DOHH2 (cell line): ENCODE results near the gene NEBL.

ENCODE experiments used
- H3F3A ChIP-seq: fragments of 200-600 bp; sonication (generic), shearing (Covaris generic); 2 replicates; pipeline ENCODE4 v1.6.0; 2016; ENCODE audit warnings: antibody characterized with exemption, mild to moderate bottlenecking; ENCODE audit not compliant: control insufficient read depth, insufficient read depth
- H3K27ac ChIP-seq: fragments of 200-600 bp; sonication (generic); 2 replicates; pipeline ENCODE4 v1.5.1; 2014; ENCODE audit warnings: low read depth, mild to moderate bottlenecking, low read length, moderate library complexity
- H3K27me3 ChIP-seq: fragments of 200-600 bp; sonication (generic); 2 replicates; pipeline ENCODE4 v1.6.1; 2014; ENCODE audit warnings: mild to moderate bottlenecking, low read length, mixed read lengths; ENCODE audit not compliant: control insufficient read depth
- H3K36me3 ChIP-seq: fragments of 200-600 bp; sonication (generic); 2 replicates; pipeline ENCODE4 v1.6.1; 2014; ENCODE audit warnings: mild to moderate bottlenecking, low read length, moderate library complexity, mixed read lengths; ENCODE audit not compliant: control insufficient read depth
- H3K4me1 ChIP-seq: fragments of 200-600 bp; sonication (generic); 2 replicates; pipeline ENCODE4 v1.6.1; 2014; ENCODE audit warnings: mild to moderate bottlenecking, low read length, mixed read lengths; ENCODE audit not compliant: control insufficient read depth
- H3K4me2 ChIP-seq: fragments of 200-600 bp; sonication (generic); 2 replicates; pipeline ENCODE4 v1.6.0; 2014; ENCODE audit warnings: mild to moderate bottlenecking, low read length, moderate library complexity
- H3K4me3 ChIP-seq: fragments of 200-600 bp; sonication (generic); 2 replicates; pipeline ENCODE4 v1.5.1; 2014; ENCODE audit warnings: mild to moderate bottlenecking, low read length, mixed read lengths
- H3K79me2 ChIP-seq: fragments of 200-600 bp; sonication (generic); 2 replicates; pipeline ENCODE4 v1.6.1; 2014; ENCODE audit warnings: mild to moderate bottlenecking, low read length, mixed read lengths; ENCODE audit not compliant: control insufficient read depth
- H3K9me2 ChIP-seq: fragments of 200-600 bp; sonication (generic); replicated peaks from 2 replicates; pipeline ENCODE4 v1.6.1; 2014; ENCODE audit warnings: mild to moderate bottlenecking, low read length, mixed read lengths; ENCODE audit not compliant: control insufficient read depth
- H3K9me3 ChIP-seq: fragments of 200-600 bp; sonication (generic); 2 replicates; pipeline ENCODE4 v1.6.1; 2014; ENCODE audit warnings: antibody characterized with exemption, low read length, mixed read lengths; ENCODE audit not compliant: control insufficient read depth, insufficient read depth
- H4K20me1 ChIP-seq: fragments of 200-600 bp; sonication (generic); 2 replicates; pipeline ENCODE4 v1.6.0; 2014; ENCODE audit warnings: low read depth, mild to moderate bottlenecking, antibody characterized with exemption, low read length, moderate library complexity; ENCODE audit not compliant: control insufficient read depth, insufficient read depth
- CTCF ChIP-seq: fragments of 200-600 bp; sonication (generic); IDR thresholded peaks from one replicate; pipeline ENCODE4 v1.5.1; 2014; ENCODE audit warnings: antibody characterized with exemption, mild to moderate bottlenecking, low read depth, low read length; ENCODE audit not compliant: poor library complexity, severe bottlenecking
- EZH2phosphoT487 ChIP-seq: fragments of 200-600 bp; sonication (generic); IDR thresholded peaks from 2 replicates; pipeline ENCODE4 v1.6.1; 2017; ENCODE audit warnings: borderline replicate concordance, mild to moderate bottlenecking, antibody characterized with exemption, low read length, moderate library complexity, mixed read lengths

NEBL gene

DNA sequence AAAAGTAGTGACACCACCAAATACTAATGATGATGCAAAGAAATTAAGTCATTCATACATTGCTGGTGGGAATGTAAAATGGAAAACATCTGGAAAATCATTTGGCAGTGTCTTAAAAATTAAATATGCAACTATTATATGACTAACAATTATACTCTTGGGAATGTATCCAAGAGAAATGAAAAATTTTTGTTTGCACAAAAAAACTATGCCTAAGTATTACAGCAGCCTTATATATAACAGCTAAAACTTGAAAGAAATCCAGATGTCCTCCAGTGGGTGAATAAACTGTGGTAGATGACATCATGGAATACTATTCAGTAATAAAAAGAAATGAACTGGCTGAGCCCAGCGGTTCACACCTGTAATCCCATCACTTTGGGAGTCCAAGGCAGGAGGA lies 132.0 kb downstream of the NEBL start:
- Histone ChIP-seq H3K27me3 (no peaks in the 10 kb centered on the region), H3K79me2 (no peaks in the 10 kb centered on the region), H3K4me1 (no peaks in the 10 kb centered on the region), H3K9me3 (no peaks in the 10 kb centered on the region), H3K27ac (no peak overlapping the region), H3K9me2 (no peaks in the 10 kb centered on the region), H3F3A (no peaks in the 10 kb centered on the region), H4K20me1 (no peaks in the 10 kb centered on the region), H3K4me2 (no peak overlapping the region), H3K4me3 (no peak overlapping the region), H3K36me3 (no peaks in the 10 kb centered on the region)
- no peak for TF ChIP-seq EZH2phosphoT487

- no peaks in the 10 kb centered on the region for H3K9me3 ChIP-seq
- H3K4me2 ChIP-seq, result no peak overlapping the region
- no peaks in the 10 kb centered on the region for H3F3A ChIP-seq
- H3K79me2 ChIP-seq, result no peaks in the 10 kb centered on the region
- H4K20me1 ChIP-seq, result no peaks in the 10 kb centered on the region
- H3K36me3 ChIP-seq, result no peaks in the 10 kb centered on the region
- no peak overlapping the region for H3K4me3 ChIP-seq
- H3K27ac ChIP-seq, result no peak overlapping the region
- no peak for TF ChIP-seq EZH2phosphoT487
- no peaks in the 10 kb centered on the region for H3K27me3 ChIP-seq
- H3K9me2 ChIP-seq, result no peaks in the 10 kb centered on the region
- H3K4me1 ChIP-seq, result no peaks in the 10 kb centered on the region
These were observed 136.7 kb downstream of the NEBL start for GRCh38 chr10:20760460-20760859.

DNA sequence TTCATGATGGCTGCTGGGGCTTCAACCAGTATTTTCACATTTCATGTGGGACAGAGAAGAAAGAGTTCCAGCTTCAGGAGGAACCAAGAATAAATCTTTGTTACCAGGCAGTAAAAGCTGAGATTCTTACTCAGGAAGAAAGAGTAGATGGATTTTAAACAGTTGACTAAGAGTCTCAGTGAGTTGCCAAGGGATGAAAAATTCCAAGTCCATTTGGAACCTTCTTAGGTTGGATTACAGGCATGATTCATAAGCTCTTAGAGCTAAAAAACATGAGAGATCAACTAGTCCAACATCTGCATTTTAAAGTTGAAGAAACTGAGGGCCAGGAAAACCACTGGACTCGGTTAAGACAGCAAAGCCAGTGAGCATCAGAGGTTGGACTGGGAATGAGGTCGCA lies 148.6 kb downstream of the NEBL start:
- Histone ChIP-seq H3K4me1 (no peaks in the 10 kb centered on the region), H3K4me2 (no peak overlapping the region), H4K20me1 (no peaks in the 10 kb centered on the region), H3K4me3 (no peak overlapping the region), H3K27ac (no peak overlapping the region), H3K79me2 (no peaks in the 10 kb centered on the region), H3K9me3 (no peaks in the 10 kb centered on the region), H3F3A (no peaks in the 10 kb centered on the region), H3K36me3 (no peaks in the 10 kb centered on the region), H3K27me3 (no peaks in the 10 kb centered on the region), H3K9me2 (no peaks in the 10 kb centered on the region)
- TF ChIP-seq CTCF (no peak), EZH2phosphoT487 (no peak)

DNA sequence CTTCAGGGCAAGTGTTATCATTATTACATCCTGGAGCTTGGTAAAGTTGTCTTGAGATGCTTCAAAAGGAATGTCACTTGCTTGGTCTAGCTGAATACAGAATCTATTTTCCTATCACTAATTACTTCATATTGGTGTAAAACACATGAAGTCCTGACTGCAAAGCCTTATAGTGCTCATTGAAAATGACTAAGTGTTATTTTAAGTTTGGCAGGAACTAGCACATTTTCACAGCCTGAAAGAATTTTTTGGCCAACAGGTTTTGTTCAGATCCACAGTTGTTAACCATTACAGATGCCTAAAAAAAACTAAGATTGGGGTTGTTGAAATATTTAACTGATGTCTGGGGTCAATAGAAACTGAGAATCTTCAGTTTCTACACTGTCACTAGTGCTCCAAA lies 149.3 kb downstream of the NEBL start:
- TF ChIP-seq CTCF (no peak), EZH2phosphoT487 (no peak)
- Histone ChIP-seq H3K4me3 (no peak overlapping the region), H4K20me1 (no peaks in the 10 kb centered on the region)

More for the DNA sequence above, 149.3 kb downstream of the NEBL start:
- H3K79me2 ChIP-seq, result no peaks in the 10 kb centered on the region
- H3K27me3 ChIP-seq, result no peaks in the 10 kb centered on the region
- H3K4me1 ChIP-seq, result no peaks in the 10 kb centered on the region
- no peaks in the 10 kb centered on the region for H3F3A ChIP-seq
- no peaks in the 10 kb centered on the region for H3K36me3 ChIP-seq
- H3K27ac ChIP-seq, result no peak overlapping the region
- H3K4me2 ChIP-seq, result no peak overlapping the region
- H3K9me2 ChIP-seq, result no peaks in the 10 kb centered on the region
- no peaks in the 10 kb centered on the region for H3K9me3 ChIP-seq
